Activated CD8-positive, alpha-beta memory T cell treated with anti-CD3 and anti-CD28 coated beads, Interleukin-2, amount 50 U/mL, for 4 hours (primary cell): ENCODE measurements around the gene VAT1L.

Source experiments
- DNase-seq: peaks from one replicate; pipeline ENCODE4 v3.0.0-alpha.2; 2020

VAT1L gene

DNA sequence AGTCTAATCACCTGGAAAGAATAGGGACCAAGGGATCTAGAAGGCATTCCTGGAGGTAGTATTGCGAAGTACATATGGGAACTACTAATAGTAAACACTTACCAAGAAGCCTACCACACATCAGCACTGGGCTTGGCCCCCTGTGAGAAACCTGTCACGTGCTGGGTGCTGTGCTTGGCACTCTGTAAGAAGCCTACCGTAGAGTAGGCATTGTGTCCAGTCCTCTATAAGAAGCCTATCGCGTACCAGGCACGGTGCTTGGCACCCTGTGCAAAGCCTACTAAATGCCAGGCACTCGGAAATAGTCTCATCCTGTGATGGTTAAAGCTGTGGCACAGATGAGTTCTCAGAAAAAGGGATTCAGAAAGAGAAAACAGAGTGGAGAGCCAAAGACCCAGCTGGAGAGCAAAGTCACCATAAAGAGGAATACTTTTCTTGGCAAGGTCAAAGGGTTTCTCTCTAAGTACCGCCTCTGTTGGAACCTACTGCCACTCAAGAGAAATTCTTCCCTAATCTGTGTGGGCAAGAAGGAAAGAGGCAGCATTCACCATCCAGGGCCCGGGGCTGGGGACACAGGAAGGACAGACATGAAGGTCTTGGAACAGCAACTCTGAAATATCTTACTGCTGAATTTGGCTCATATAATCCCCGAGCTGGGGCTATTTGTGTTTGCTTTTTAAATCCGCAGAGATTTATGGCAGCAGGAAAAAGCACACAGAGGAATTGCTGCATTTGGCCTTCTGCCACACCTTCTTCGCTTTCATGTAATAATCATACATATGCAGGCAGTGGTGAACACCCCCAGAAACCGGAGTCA is 81.8 kb downstream of the VAT1L start:
- DNase-seq = no peak

DNA sequence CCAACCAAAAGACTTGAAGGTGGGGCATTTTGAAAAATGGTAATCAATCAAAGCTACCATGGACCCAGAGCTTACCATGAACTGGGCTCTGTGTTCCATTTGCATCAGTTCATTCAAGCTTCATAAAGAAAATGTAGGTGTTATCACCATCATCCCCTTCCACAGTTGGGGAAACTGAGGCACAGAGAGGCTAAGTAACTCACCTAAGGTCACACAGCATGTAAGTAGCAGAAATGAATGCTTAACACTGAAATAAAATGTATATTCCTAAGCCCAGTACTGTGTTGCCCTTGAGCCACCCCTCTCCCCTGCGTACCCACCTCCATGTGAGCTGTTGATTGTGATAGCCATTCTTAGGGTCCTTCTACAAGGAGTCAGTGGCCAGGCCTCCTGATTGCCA is 83.6 kb downstream of the VAT1L start:
- DNase-seq = no peak

DNA sequence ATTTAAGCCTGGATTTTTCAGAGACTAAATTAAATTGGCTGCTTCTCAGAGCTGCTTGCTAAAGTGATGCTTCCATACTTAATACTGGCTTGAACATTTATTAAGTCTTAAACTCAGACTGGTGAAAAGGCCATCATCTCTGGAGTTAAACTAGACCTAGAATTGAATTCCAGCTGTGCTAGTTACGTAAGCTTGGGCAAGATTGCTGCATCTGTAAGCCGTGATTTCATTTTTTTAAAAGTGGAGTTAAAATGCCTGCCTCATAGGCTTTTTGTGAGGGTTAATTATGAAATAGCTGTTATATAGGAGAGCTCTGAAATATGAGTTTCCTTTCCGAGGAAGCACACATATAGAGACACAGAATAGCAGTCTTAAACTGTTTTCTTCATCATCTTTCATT is 84.7 kb downstream of the VAT1L start:
- no peak for DNase-seq

DNA sequence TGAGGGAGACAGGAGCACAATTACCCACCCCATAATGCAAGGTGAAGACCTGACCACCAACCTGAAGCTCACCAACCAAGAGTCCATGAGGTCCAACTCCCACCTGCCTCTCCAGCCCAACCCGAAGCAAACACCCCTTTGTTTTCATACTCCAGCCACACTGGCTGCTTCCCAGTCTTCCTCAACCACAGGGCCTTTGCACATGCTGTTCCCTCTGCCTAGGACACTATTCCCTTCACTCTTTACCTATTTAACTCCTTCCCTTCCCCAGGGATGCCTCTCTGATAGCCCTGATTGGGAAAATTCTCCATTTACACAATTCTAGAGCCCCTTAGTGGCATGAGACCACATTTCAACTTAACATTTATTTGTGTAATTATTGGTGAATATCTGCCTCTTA is 86.0 kb downstream of the VAT1L start:
- no peak for DNase-seq

DNA sequence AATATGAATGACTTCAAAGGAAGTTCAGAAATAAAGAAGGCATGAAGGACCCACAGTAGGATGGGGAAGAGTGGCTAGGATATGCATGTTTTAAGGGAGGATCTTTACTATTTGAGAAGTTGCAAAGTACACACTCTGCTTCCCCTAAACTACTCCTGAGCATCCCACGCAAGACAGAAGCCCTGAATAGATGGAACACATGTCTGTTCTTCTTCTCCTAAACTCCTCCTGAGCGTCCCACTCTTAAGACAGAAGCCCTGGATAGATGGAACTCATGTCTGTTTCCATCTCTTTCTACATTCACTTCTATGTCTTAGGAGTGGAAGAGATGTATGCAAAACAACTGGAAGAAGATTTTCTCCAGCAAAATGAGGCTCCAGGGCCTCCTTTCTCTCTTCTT is 88.4 kb downstream of the VAT1L start:
- no peak for DNase-seq

DNA sequence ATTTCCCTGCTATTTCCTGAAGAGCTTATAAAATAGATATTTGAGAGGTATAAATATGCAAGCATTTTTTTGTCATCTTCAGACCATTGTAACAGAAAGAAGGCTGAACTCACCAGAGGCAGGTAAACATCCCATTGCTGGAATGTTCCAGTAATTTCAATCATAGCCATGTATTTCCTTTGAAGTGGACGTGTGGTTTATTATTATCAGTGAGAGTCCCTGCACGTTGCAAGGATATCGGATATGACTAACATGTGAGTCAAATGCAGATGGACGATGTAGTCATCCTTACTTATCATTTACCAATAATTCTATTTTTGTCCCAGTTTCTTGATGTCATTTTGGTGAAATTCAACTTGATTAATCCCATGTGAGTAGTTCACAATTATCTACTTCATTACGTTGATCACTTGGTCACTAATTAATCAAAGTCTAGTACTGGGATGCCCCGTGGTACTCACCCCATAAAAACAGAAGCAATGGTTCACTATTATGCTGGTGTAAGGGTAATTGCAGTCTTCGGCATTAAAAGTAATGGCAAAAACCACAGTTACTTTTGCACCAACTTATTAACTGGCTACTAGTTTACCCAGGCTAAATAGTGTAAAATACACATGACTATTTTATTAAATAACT is 89.5 kb downstream of the VAT1L start:
- no peak for DNase-seq

DNA sequence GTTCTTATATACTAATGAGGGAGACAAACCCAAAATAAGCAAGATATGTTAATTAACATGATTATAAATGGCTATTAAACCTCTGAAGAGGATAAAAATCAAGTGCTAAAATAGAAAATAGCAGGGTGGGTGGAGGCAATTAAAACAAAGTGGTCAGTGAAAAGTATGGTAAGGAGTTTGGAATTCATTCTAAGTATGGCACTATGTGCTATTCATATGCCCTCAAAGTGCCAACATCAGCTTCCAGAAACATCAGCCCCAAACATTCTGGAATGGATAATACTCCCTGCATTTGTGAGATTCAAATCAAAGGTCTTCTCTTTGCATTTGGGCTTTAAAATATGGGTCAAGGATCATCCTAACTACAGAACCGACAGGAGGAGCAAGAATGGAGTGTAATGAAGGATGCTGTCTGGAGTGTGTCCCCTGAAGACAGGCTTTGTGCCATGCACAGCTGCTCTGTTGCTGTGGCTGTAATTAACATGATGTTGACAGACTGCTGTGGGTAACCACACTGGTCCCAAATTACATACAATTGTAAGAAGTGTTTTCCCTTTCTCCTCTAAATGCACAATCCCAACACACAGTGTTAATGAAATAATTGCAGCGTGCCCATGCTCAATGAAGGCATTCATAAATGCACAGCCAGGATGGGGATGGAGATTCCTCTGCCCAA is 93.1 kb downstream of the VAT1L start:
- no peak for DNase-seq

DNA sequence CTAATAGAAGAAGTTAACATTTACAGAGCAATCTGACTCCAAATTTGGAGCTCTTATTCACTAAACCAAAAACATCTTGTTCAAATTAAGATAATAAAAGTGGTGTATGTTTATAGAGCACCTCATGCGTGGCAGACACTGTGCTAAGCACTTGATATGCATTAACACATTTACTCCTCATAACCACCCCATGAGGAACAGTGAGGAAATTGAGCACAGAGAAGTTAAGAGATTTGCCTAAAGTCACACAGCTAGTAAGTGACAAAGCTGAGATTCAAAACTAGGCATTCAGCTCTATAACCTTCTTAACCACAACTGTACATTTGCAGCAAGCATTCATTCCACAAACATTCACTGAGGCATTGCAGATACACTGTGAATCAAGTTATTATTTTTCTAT is 94.0 kb downstream of the VAT1L start:
- DNase-seq = no peak

DNA sequence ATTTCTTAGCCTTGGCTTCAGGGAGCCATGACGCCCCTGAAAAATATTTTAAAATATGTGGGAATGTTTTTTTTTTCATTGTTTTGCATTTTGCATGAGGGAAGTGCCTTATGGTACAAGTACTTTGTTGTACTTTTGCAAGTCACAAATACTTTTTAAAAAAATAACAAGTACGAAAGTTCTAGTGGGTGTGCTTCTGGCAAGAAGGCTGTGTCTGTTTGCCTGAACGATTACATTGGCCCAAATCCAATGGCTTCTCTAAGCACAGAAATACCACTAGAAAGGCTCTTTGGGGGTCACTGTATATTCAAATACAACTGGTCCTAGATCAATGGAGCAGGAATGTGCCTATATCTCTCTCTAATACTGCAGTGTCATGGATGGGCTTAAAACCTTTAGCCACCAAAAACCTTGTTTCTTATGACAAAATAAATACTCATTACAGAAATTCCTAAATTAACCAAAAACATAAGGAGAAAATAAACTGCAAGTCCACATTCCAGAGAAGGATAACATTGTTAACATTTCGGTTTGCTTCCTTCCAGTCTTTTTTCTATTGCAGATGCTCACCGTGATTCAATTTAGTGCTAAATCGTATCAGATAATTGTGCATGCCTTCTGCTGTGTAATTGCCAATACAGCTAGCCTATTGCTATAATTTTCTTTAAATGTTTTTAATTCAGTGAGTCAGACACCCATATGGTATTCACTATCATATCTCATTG is 97.4 kb downstream of the VAT1L start:
- no peak for DNase-seq

DNA sequence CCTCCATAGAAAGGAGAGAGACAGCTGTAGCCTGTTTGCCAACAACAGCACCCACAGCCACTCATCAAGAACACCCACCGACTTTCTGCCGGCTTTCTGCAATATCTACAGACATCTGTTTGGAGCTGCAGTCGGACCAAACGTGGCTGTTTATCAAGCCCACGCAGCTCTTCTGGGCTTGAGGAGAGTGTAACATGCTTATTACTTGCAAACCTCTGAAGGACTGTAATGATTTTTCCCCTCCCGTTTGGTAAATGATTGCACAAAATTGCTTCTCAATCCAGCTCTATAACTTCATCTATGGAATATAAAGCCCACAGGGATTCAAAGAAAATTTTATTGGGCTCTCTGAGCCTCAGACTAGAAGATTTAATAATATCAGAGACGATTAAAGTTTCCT is 100.5 kb downstream of the VAT1L start:
- no peak for DNase-seq

DNA sequence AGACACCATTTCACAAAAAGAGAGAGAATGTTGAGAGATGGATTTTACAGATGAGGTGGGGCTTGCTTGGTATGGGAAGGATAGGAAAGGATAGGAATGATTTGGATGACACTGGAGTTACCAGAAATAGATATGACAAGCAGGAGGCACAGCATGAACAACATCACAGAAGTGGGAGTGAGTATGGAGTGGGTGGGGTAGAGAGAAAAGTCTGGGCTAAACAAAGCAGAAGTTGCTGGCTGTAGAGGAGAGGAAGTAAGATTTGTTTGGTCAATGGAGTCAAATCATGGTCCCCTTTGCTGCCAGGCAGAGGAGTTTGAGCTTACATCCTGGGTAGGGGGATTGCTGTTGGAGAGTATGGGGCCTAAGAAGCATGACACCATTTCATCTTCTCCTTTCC is 101.7 kb downstream of the VAT1L start:
- no peak for DNase-seq

DNA sequence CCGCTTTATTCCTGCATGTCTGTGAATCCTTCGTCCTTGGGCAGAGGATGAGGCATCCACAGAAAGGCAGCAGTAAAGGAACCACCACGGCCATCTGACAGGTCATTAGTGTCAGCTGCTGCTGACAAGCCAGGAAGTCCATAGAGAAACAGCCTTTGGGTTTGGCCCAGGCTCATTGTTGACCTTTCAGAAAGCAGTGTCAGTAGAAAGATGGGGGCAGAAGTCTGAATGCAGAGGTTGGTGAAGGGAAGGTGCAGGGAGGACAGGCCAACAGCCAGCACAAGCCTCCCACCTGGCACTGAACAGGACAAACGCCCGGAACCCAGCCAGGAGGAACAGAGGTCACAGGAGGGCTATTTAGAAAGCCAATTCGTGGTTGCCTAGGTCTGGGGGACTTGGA is 105.8 kb downstream of the VAT1L start:
- no peak for DNase-seq

DNA sequence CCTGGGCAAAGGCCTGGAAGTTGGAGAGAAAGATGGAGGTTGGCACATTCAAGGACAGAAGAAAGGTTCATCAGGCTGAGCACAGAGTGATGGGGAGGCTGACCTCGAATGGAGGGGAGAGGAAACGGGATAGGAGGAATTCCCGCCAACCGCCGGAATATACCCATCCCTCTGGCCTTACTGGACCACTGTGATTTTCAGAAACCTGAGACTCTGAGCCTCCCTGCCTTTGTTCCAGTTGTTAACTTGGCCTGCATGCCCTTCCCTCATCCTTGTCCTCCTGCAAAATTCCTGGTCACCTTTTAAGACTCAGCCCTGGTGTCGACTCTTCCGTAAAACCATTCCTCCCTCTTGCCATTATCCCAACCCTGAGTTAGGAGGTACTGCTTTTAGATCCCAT is 107.6 kb downstream of the VAT1L start:
- DNase-seq = no peak

DNA sequence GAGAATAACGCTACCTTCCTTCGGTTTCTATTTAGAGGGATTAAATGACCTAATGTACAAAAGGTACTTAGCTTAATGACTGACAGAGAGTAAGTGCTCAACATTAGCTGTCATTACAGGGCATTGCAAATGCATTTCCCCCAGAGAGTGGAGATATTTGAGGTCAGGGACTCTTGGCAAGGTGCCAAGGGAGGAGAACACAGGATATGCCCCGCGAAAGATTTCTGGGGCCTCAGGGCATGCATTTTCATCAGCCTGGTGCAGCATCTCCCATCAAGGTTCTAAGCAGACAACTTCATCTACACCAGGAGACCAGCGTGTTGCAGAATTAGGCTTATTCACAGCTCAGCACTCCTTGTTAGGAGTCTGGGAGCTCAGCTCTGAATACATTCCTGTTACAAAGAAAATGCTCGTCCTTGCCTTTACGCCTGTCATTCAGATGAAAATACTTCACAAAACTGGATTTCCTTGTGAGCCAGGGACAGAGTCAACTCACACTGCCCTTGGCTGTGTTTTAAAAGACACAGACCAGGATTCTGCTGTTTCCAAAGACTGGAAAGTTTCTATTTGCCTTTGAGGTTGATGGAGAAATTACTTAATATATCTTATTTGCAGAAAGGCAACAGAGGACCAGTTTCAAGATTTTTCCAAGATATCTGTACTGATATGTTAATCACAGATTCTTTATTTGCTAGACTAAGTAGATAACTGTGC is 108.2 kb downstream of the VAT1L start:
- DNase-seq = no peak

DNA sequence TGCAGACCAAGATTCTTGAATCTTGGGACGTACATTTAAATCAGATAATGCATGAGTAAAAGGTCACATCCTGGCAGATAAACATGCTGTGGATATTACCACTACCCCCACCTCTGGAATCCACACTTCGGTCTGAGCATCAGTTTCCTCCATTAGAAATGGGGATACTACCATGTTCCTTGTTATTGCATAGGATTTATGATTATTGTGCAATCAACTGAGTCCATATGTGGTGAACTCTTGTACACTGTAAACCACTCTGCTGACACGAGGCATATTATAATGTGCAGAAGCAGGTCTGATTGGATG is 108.7 kb downstream of the VAT1L start:
- DNase-seq = no peak

DNA sequence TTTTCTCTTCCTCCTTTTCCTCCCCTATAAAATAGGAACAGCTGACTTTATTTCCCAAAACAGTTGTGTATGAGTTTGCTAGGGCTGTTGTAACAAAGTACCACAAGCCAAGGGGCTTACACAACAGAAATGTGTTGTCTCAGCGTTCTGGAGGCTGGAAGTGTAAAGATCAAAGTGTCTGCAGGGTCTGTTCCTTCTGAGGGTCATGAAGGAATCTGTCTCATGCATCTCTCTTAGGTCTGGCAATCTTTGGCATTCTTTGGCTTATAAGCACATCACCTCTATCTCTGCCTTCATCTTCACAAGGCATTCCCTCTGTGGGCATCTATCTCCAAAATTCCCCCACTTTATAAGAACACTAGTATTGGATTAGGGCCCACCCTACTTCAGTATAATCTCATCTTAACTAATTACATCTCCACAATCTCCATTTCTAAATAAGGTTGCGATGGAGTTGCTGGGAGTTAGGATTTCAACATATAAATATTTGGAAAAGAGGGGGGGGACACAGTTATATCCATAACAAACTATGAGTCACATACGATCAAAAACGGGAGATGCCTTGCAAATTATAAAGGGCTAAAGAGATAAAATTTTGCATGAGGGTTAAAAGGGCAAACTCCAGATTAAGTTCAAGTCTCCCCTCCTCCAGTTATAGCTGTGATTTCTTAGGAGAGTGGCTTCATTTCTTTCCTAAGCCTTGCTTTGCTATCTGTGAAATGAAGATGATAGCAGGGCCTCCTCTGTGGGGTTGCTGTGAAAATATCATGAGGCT is 109.7 kb downstream of the VAT1L start:
- no peak for DNase-seq

DNA sequence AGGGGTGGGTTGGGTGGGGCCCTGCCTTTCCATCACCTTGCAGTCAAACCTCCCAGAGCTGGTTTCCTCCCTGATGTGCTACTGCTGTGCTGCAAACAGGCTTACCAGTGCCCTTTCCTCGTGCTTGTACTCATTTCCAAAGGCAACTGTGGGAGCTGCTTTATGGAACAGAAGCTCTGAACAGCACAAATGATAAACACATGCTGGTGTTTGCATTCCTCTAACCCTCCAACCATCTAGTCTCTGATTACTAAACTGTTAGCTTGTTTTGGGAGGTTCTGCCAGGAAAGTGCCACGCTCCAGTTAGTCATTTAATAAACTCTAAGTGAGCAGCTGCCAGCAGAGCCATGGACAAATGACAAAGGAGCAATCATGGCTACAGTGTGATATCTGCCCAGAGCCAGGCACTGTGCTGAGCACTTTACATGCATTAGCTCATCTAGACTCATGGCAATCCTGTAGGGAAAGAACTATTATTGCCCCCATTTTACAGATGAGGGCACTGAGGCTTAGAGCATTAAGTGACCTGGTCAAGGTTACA is 110.4 kb downstream of the VAT1L start:
- no peak for DNase-seq

DNA sequence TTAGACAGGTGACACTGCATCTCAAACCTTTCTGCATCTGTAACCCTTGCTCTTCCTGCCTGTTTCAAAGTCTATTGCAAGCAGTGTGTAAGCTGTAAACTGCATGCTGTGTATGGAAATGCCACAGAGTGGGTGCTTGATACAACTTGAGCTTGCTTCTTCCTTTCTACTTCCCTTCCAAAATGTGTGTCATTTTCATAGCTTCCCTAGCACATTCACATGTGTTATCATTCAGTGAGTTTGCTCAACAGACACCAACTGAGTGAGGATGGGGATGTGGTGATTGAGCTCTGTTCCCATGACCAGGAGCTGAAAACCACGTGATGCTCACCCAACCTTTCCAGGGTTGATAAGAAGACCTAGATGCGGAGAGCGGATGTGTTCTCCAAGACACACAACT is 111.1 kb downstream of the VAT1L start:
- no peak for DNase-seq

DNA sequence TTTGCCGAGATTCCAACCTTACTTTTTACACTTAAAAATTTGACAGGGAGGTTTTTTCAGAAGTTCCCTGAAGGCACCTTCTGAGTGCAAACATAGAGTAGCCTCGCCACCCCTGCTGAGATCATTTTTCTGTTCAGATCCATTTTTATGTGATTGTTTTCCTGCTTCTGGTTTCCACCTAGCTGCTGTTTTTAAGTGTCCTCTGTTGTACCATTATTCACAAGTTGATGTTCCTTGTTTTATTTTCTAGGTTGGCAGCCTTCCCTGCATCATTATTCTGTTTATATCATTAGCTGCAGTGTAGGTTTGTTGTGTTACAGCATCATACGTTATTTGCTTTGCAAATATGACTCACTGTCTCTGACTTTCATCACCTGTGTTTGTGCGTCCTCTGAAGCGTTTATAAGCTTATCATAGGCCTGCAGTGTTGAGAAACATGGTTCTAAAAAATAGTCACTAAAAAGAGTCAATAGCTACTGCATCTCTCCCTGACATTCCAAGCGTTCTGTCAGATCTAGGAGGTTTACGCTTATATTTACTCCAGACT is 117.1 kb downstream of the VAT1L start:
- no peak for DNase-seq

DNA sequence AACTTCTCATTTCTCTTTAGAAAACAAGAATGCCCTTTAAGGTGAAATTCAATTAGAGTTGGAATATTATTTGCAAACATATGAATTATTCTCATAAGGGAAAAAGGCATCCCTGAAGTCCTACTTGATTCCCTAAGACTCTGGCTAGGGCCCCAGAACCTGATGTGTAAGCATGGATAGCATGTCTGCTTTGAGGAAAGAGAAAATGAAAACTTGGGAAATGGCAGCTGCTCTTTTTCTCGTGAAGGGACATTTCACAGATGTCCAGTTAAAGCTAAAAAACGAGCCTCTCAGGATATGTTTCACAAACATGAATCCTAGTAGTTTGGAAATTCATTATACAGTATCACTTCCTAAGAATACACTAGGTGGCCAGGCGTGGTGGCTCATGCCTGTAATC is 121.7 kb downstream of the VAT1L start:
- no peak for DNase-seq

DNA sequence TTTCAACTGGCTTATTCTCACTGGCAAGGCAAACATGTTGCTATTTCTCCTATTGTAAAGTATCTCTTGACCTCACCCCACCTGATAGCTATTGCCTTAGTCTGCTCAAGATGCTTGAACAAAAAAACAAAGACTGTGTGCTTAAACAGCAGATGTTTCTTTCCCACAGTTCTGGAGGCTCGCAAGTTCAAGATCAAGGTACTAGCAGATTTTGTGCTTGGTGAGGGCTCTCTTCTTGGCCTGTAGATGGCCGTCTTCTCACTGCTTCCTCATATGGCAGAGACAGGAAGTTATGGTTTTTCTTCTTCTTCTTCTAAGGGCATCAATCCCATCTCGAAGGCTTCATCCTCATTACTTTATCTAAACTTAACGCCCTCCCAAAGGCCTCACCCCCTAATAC is 124.3 kb downstream of the VAT1L start:
- no peak for DNase-seq
